OCI-LY1 (cell line): Measurements from ENCODE around the gene FHL5.

ENCODE experiments used
- H2AFZ ChIP-seq: fragments of 200-600 bp; sonication (generic), shearing (Covaris generic); 2 replicates; pipeline ENCODE4 v1.6.0; 2014; ENCODE audit warnings: antibody characterized with exemption, mild to moderate bottlenecking, low read length
- H3F3A ChIP-seq: fragments of 200-600 bp; sonication (generic), shearing (Covaris generic); 2 replicates; pipeline ENCODE4 v1.6.0; 2014; ENCODE audit warnings: mild to moderate bottlenecking, antibody characterized with exemption, low read length, moderate library complexity; ENCODE audit not compliant: insufficient read depth
- H3K27ac ChIP-seq: fragments of 200-600 bp; sonication (generic); 2 replicates; pipeline ENCODE4 v1.5.1; 2014; ENCODE audit warnings: low read length, mixed run types, mild to moderate bottlenecking, low read depth; ENCODE audit not compliant: poor library complexity, severe bottlenecking
- H3K27me3 ChIP-seq: fragments of 200-600 bp; sonication (generic); 2 replicates; pipeline ENCODE4 v1.6.0; 2014; ENCODE audit warnings: antibody characterized with exemption, mild to moderate bottlenecking, low read length, moderate library complexity; ENCODE audit not compliant: insufficient read depth
- H3K36me3 ChIP-seq: fragments of 200-600 bp; sonication (generic); 2 replicates; pipeline ENCODE4 v1.6.1; 2014; ENCODE audit warnings: mild to moderate bottlenecking, antibody characterized with exemption, low read length, moderate library complexity, mixed read lengths; ENCODE audit not compliant: insufficient read depth
- H3K4me1 ChIP-seq: fragments of 200-600 bp; sonication (generic); 2 replicates; pipeline ENCODE4 v1.5.1; 2014; ENCODE audit warnings: mild to moderate bottlenecking, low read length, moderate library complexity; ENCODE audit not compliant: insufficient read depth, severe bottlenecking
- H3K4me2 ChIP-seq: fragments of 200-600 bp; sonication (generic), shearing (Covaris generic); 2 replicates; pipeline ENCODE4 v1.6.1; 2014; ENCODE audit warnings: low read length
- H3K4me3 ChIP-seq: fragments of 200-600 bp; sonication (generic); 2 replicates; pipeline ENCODE4 v1.5.1; 2014; ENCODE audit warnings: low read length, low read depth, mild to moderate bottlenecking, mixed read lengths; ENCODE audit not compliant: poor library complexity, severe bottlenecking
- H3K79me2 ChIP-seq: fragments of 200-600 bp; shearing (Covaris generic); 2 replicates; pipeline ENCODE4 v1.6.1; 2016; ENCODE audit warnings: mixed run types, low read length, mixed read lengths; ENCODE audit not compliant: insufficient read depth
- H3K9ac ChIP-seq: fragments of 200-600 bp; sonication (generic), shearing (Covaris generic); 2 replicates; pipeline ENCODE4 v1.6.1; 2014; ENCODE audit warnings: mild to moderate bottlenecking, low read length, mixed read lengths
- H3K9me2 ChIP-seq: fragments of 200-600 bp; sonication (generic), shearing (Covaris generic); 2 replicates; pipeline ENCODE4 v1.6.1; 2014; ENCODE audit warnings: low read depth, mild to moderate bottlenecking, low read length, mixed read lengths
- H3K9me3 ChIP-seq: fragments of 200-600 bp; shearing (Covaris generic); 2 replicates; pipeline ENCODE4 v1.6.1; 2014; ENCODE audit warnings: low read length, mixed read lengths
- H4K20me1 ChIP-seq: fragments of 200-600 bp; sonication (generic), shearing (Covaris generic); 2 replicates; pipeline ENCODE4 v1.6.0; 2016; ENCODE audit warnings: mild to moderate bottlenecking, low read length; ENCODE audit not compliant: insufficient read depth
- EZH2 ChIP-seq: fragments of 200-600 bp; sonication (generic), shearing (Covaris generic); IDR thresholded peaks from 2 replicates; pipeline ENCODE4 v1.8.0; 2017; ENCODE audit warnings: borderline replicate concordance, mixed run types, mild to moderate bottlenecking, antibody characterized with exemption, low read length, moderate library complexity, mixed read lengths
- TF ChIP-seq, protein P1 (sequence below): fragments of 200-600 bp; sonication (generic), shearing (Covaris generic); IDR thresholded peaks from 2 replicates; pipeline ENCODE4 v1.5.1; 2017; ENCODE audit warnings: mild to moderate bottlenecking, antibody characterized with exemption, low read length, moderate library complexity, mixed read lengths

Gene FHL5

DNA sequence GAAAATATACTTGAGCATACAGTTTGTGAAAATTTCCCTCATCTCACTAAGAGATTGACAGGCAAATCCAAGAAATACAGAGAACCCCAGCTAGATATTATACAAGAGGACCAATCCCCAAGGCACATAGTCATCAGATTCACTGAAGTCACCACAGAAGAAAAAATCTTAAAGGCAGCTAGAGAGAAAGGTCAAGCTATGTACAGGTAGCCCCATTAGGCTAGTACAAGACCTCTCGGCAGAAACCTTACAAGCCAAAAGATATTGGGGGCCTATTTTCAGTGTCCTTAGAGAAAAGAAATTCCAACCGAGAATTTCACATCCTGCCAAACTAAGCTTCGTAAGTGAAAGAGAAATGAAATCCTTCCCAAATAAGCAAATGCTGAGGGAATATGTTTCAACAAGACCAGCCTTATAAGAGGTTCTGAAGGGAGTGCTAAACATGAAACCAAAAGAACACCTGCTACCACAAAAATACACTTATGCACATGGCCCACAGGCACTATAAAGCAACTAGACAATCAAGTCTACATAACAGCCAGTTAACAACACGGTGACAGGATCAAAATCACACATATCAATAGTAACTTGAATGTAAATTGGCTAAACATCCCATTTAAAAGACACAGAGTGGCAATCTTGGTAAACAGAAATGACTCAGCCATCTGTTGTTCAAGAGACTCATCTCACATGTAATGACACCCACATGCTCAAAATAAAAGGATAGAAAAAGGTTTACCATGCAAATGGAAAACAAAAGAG, 96.3 kb downstream of the FHL5 start:
- H4K20me1 ChIP-seq, result no peaks in the 10 kb centered on the region
- H3K4me1 ChIP-seq, result no peaks in the 10 kb centered on the region
- no peak for TF ChIP-seq EZH2
- TF ChIP-seq, protein P1, sequence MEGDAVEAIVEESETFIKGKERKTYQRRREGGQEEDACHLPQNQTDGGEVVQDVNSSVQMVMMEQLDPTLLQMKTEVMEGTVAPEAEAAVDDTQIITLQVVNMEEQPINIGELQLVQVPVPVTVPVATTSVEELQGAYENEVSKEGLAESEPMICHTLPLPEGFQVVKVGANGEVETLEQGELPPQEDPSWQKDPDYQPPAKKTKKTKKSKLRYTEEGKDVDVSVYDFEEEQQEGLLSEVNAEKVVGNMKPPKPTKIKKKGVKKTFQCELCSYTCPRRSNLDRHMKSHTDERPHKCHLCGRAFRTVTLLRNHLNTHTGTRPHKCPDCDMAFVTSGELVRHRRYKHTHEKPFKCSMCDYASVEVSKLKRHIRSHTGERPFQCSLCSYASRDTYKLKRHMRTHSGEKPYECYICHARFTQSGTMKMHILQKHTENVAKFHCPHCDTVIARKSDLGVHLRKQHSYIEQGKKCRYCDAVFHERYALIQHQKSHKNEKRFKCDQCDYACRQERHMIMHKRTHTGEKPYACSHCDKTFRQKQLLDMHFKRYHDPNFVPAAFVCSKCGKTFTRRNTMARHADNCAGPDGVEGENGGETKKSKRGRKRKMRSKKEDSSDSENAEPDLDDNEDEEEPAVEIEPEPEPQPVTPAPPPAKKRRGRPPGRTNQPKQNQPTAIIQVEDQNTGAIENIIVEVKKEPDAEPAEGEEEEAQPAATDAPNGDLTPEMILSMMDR, result no peak
- no peak overlapping the region for H2AFZ ChIP-seq
- no peaks in the 10 kb centered on the region for H3K9me3 ChIP-seq
- H3F3A ChIP-seq, result no peaks in the 10 kb centered on the region
- no peaks in the 10 kb centered on the region for H3K79me2 ChIP-seq
- H3K9ac ChIP-seq, result no peak overlapping the region
- H3K4me3 ChIP-seq, result no peak overlapping the region
- H3K4me2 ChIP-seq, result no peak overlapping the region
- H3K36me3 ChIP-seq, result no peaks in the 10 kb centered on the region
- H3K27me3 ChIP-seq, result no peaks in the 10 kb centered on the region
- no peak overlapping the region for H3K27ac ChIP-seq
- no peaks in the 10 kb centered on the region for H3K9me2 ChIP-seq
